ENCODE data around the gene KIF14. TPM values are rescaled to one million over a fixed set of nuclear protein-coding genes. Genes with fewer than 3 reads are reported as not detected.
"Not testable (repeated sequence)": the region's sequence is repeated elsewhere in the genome, so short reads cannot be mapped to it uniquely, and the experiment has no call there.

KIF14 gene
- total RNA-seq, 1 experiment from 2014 or later: 28.0 TPM

- no peak for DNase-seq (ENCODE audit: low read depth)
Observed at GRCh38 chr1:200540281-200540680, 80.3 kb downstream of the KIF14 start.

GRCh38 chr1:200538179-200538578 is 82.4 kb downstream of the KIF14 start:
- DNase-seq (ENCODE audit: low read depth): no peak

- peak; percentile 61 for DNase-seq (ENCODE audit: low read depth)
Observed at GRCh38 chr1:200535605-200536004, 84.9 kb downstream of the KIF14 start.

DNA sequence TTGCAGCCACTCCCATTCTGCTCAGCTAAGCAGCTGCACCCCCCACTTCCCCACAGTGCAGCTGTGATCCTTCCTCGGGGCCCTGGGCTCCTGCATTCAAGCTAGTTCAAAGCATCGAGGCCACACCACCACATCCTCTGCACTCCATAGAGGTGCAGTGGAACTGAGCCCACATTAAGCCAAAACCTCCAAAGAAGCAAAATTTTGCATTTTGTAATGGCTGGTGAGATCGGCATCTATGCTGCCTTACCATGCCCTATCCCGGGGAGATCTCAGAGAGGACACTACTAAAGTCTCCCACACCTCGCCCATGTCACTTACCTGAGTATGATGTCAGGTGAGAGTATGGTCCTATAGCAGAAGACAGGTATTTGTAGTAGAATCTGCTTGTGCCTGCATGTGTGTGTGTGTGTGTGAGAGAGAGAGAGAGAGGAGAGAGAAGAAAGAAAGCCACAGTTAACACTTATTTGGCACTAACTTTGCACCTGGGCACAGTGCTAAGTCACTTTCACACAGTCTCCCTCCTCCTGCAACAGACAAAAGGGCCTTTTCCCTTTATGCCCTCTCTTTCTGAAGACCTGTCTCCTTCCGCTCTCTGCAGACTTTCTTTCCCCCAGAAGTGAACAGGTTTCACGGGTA is 89.8 kb downstream of the KIF14 start:
- no peak for DNase-seq (ENCODE audit: low read depth)

DNA sequence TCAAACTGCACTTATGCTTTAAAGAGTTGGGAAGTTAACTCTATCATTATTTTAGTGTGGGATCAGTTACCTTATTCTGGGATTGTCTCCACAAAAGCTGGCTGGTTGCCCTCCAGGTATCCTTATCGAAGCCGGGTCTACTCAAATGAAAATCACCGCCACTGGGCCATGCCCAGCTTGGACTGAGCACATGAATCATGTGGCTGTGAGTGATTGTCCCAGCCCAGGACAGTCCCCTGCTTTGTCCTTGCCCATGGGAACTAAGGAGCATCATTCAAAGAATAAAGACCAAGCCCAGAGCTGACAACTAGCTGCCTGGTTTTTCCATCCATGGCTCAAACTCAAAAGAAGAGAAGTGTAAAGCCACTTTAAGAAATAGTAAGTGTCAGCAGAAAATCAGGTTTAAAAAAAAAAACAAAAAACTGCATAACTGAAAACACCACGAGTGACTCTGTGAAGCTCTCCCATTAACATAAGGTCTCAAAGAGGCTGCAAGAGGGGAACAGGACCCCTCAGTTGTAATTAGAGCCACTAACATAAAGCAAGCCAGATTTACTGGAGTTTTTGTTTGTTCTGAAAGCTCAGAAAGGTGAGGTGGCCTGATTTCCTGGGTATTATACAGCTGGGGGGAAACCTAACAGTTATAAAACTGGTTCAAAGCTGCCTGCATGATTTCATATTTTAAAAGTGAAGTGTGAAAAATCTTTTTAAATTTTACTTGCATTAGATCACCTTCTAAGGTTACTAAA is 91.5 kb downstream of the KIF14 start:
- no peak for DNase-seq (ENCODE audit: low read depth)

DNA sequence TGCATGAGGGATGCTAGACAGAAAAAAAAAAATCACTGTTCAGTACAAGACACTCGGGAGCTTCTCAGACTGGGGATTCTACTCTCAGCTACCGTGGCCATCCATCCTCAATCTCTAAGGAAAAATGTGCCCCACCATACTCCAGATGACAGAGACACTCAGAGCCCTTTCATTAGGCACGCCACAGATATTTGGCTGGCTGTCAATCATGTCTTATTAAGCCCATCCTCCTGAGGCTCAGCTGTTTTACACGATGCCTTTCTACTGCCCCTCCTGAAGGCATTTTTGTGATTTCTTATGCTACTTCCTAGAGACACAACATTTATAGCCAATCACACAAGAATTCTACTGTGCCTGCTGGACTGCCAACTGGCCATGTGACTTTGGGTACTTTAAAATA is 92.9 kb downstream of the KIF14 start:
- DNase-seq (ENCODE audit: low read depth): no peak

DNA sequence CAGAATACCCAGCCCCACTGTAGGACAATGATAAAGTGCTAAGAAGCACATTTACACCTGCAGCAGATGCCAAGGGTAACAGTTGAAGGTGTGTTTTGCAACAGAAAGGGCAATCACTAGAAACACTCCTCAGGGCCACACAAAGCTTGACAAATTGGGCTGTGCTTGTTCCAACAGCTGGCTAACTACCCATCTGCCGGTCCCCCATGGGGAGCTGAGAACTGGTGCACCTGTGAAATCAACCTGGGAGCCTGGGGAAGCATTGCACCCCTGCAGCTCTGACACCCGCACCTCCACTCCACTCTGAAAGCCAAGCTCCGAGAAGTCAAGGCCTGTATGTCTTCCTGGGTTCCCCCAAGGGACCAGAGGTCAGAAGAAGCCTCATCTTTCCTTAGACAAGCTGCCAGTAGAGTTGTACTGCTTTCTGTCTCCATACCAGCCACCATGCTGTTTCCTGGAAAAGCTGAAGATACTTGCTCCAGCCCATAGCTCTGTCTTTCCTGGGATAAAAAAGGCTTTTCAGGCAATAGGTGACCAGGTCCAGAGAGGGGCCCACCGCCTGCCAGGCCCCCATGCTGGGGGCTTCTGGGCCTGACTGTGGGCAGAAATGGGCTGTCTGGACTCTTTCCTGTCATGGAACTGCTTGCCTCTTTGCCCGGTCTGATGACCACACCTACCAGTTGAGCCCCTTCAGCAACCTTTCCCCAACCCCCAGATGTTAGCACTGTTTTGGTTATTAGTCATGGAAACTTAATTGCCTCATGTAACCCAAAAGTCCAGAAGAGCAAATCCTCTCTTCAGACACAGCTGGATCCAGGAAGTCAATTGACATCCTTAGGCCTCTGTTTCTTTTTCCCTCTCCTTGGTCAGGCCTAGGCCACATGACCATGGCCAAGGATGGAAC is 93.6 kb downstream of the KIF14 start:
- DNase-seq (ENCODE audit: low read depth): peak; percentile 16

DNA sequence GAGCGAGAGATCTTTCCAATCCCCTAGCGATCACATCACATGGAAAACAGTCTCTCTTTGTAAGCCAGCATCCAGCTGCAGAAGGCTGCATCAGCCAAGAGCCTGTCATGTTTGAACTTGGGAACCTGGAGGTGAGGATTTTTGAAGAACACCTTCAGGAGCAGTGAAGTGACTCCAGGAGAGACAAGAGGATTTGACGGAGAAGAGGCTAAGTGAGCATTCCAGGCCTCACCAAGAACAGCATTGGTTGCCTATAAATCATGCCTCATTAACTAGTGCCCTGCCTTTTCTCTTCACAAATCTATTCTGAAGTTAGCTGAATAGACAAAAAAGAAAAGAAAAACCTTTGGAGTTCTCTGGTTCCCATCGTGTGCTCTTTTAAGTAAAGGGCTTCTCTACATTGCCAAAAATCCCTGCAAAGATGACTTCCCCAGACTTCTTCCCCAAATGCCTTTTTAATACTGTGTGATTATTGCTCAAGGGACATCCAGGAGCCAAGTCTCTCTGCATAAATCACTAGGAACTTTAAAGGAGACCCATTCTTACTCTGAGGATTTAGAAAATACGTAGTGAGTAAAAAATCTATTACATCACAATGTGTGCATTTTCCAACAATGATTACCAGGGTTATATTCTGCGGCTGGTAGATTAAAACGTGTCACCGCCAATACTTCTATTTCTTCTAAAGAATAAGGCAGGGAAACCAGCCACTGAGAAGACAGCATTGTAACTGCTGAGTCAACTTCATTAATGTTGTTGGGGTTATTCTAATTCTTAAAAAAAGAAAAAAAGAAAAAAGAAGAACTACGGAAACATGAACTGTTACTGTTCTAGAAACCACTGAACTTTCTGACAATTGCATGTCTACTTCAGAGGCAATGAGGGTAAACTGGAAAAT is 95.2 kb downstream of the KIF14 start:
- DNase-seq (ENCODE audit: low read depth): no peak

DNA sequence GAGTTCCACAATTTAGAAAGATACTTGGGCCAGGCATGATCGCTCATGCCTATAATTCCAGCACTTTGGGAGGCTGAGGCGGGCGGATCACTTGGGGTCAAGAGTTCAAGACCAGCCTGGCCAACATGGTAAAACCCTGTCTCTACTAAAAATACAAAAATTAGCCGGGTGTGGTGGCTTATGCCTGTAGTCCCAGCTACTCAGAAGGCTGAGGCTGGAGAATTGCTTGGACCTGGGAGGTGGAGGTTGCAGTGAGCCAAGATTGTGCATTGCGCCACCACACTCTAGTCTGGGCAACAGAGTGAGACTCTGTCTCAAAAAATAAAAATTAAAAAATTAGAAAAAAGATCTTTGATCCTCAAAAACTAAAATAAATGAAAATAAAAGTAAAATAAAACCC is 96.0 kb downstream of the KIF14 start:
- not testable (repeated sequence) for DNase-seq (ENCODE audit: low read depth)

DNA sequence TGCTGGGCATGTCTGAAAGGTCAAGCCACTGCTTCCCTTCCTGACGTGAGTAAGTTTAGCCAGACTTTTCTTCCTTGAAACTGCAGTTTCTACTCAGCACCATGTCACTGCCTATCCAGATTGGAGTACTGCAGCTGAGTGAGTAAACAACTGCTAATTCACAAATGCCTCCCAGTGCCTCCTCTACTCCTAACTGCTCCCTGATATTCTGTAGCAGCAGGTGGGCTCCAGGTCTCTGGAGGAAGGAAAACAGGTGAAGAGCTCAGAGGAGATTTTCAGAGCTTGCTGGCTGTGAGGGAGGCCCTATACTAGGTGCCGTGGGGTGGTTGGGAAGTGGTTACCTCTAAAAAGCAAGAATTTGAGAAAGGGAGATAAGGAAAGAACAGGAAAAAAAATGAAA is 96.5 kb downstream of the KIF14 start:
- DNase-seq (ENCODE audit: low read depth): no peak

- no peak for DNase-seq (ENCODE audit: low read depth)
Observed at GRCh38 chr1:200520735-200521134, 99.8 kb downstream of the KIF14 start.

DNA sequence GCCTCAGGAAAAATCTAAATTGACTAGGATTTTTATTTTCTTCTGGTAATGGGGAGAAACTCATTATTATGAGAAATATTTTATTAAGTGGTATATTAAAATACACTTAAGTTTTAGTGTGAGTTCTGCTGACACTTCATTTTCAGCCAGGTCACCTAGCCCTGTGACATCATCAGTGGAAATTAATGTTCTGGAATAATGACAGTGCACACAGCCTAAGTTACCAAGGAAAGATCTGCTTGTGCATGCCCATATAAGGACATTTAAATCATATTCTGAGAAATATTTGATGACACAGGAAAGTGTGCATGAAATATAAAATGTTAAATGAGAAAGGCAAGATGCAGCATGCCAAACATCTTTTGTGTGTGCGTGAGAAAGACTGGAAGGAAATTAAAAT is 102.0 kb downstream of the KIF14 start:
- DNase-seq (ENCODE audit: low read depth): no peak

GRCh38 chr1:200512191-200512590 is 108.4 kb downstream of the KIF14 start:
- peak; percentile 65 for DNase-seq (ENCODE audit: low read depth)

DNA sequence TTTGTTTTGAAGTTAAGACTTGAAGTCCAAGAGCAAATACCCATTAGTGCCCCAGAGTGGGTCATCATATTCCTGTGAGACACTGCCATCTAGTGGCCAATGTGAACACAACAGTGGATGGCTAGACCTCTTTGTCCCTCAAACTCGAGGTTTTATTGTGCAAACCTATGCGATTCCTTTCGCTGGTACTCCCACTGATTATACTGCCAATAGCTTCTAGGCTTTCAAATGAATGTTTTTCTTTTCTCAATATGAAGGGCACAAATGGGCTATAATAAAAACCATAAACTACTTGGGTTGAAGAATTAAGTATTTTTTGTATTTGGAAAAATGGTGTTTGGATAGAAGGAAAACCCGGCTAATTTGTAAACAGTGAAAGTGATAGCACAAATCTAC is 110.3 kb downstream of the KIF14 start:
- peak; percentile 76 for DNase-seq (ENCODE audit: low read depth)

DNA sequence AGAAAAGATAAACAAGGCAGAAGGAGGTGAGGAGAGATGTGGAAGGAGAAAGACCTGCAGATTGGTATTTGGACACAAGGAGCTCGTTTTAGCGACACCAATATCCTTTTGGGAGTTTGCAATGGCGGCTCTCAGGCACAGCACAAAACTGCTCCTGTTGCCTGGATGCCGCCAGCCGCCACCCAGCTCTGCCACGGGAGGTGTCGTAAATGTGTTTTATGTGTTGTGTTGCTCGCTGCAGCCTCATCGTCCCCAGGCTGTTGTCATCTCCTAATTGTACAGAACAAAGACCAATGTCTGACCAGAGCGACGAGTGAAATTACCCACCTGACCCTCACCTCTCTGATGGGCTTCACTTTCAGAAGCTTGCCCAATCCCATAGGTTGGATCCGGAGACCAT is 114.1 kb downstream of the KIF14 start:
- no peak for DNase-seq (ENCODE audit: low read depth)

DNA sequence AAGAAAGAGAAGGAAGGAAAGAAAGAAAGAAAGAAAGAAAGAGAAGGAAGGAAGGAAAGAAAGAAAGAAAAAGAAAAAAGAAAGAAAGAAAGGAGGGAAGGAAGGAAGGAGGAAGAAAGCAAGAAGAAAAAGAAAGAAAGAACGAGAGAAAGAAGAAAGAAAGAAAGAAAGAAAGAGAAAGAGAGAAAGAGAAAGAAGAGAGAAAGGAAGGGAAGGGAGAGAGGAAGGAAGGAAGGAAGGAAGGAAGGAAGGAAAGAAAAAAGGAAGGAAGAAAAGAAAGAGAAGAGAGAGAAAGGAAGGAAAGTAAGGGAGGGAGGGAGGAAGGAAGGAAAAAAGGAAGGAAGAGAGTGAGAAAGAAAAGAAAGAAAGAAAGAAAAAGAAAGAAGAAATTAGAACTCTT is 115.3 kb downstream of the KIF14 start:
- DNase-seq (ENCODE audit: low read depth): no peak

Other genes starting within 250 kb of the KIF14 start
- gene ZNF281, start 210.7 kb downstream of the KIF14 start, total RNA-seq (2014; rRNA removed; shearing (Covaris generic)): 11.0 and 15.7 TPM in 2 replicates
- 15.6 and 28.5 TPM in 2 replicates for gene DDX59, start 49.2 kb upstream of the KIF14 start, total RNA-seq (2014; rRNA removed; shearing (Covaris generic))
- gene CAMSAP2, start 118.1 kb upstream of the KIF14 start, total RNA-seq (2014; rRNA removed; shearing (Covaris generic)): 18.9 and 22.3 TPM in 2 replicates